ENCODE measurements around the gene TNFSF15.

TNFSF15 gene

DNA sequence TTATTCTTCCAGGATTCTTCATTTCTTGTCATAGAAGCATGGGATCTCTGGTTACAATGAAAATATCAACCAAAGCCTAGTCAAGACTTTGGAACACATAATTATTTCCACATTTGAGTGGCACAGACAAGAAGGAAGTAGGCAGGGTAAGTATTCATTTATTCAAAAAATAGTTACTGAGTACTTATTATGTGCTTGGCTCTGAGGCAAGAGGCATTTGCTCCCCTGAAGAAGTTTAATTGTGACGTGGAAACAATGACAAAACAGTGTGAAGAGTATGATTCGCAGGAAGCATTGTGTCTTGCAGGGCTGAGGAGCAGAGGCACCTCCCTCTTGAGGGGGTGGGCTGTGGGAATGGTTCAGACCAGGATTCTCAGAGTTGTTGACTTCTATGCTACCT lies 45.0 kb upstream of the TNFSF15 start:
- FAIRE-seq (no peak), DNase-seq (ENCODE audit: insufficient read length, low spot score) (no peak)
- TF ChIP-seq CTCF (IDR thresholded peaks at IDR 0.05; ENCODE audit: insufficient read depth, missing control alignments): no peak

GRCh38 chr9:114849450-114849849 lies 43.6 kb upstream of the TNFSF15 start:
- FAIRE-seq: no peak

DNA sequence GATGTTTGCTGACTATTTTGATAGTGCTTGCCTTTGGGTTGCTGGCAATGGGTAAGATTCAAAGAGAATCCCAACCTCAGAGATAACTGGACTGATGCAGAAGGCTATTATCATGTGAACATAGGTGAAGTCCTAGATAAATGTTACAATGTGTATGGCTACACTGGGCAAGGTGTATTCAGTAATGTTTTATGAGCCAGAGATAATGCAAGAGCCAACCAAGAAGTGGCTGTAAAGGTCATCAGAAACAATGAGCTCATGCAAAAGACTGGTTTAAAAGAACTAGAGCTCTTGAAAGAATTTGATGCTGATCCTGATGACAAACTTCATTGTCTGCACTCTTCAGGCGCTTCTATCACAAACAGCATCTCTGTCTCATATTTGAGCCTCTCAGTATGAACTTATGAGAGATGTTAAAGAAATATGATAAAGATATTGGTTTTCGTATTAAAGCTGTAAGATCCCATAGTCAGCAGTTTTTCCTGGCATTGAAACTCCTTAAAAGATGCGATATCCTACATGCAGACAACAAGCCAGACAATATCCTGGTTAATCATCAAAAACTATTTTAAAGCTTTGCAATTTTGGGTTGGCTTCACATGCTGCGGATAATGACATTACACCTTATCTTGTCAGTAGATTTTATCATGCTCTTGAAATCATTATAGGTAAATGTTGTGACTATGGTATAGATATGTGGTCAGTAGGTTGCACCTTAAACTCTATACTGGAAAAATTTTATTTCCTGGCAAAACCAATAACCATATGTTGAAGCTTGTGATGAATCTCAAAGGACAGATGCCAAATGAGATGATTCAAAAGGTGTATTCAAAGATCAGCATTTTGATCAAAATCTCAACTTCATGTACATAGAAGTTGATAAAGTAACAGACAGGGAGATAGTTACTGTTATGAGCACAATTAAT lies 41.9 kb upstream of the TNFSF15 start:
- DNase-seq (ENCODE audit: insufficient read length, low spot score) (no peak), FAIRE-seq (no peak)
- TF ChIP-seq CTCF (IDR thresholded peaks at IDR 0.05; ENCODE audit: insufficient read depth, missing control alignments): no peak

More at GRCh38 chr9:114849450-114849849, 43.6 kb upstream of the TNFSF15 start:
- TF ChIP-seq CTCF (IDR thresholded peaks at IDR 0.05; ENCODE audit: insufficient read depth, missing control alignments): no peak
- DNase-seq (ENCODE audit: insufficient read length, low spot score): no peak

DNA sequence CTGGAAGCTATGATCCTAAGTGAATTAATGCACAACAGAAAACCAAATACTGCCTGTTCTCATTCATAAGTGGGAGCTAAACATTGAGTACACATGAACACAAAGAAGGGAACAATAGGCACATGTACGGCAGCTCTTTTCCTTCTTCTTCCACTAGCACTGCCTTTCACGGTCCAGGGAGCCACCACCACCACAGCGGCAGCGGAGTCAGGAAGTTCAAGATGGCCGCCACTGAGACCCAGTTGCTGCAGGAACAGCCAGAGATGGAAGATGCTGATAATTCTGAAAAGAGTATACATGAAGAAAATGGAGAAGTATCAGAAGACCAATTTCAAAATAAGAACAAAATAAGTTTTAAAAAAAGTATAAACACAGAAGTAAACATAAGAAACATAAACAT lies 39.5 kb upstream of the TNFSF15 start:
- no peak for FAIRE-seq
- TF ChIP-seq CTCF (IDR thresholded peaks at IDR 0.05; ENCODE audit: insufficient read depth, missing control alignments): no peak
- no peak for DNase-seq (ENCODE audit: insufficient read length, low spot score)

DNA sequence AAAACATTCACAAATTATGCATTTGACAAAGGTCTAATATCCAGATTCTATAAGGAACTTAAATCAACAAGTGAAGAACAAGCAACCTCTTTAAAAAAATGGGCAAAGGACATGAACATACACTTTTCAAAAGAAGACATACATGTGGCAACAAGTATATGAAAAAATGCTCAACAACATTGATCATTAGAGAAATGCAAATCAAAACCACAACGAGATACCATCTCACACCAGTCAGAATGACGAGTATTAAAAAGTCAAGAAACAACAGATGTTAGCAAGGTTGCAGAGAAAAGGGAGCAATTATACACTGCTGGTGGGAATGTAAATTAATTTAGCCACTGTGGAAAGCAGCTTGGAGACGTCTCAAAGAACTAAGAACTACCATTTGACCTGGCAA lies 38.9 kb upstream of the TNFSF15 start:
- no peak for DNase-seq (ENCODE audit: insufficient read length, low spot score)
- TF ChIP-seq CTCF (IDR thresholded peaks at IDR 0.05; ENCODE audit: insufficient read depth, missing control alignments): no peak
- FAIRE-seq: no peak

DNA sequence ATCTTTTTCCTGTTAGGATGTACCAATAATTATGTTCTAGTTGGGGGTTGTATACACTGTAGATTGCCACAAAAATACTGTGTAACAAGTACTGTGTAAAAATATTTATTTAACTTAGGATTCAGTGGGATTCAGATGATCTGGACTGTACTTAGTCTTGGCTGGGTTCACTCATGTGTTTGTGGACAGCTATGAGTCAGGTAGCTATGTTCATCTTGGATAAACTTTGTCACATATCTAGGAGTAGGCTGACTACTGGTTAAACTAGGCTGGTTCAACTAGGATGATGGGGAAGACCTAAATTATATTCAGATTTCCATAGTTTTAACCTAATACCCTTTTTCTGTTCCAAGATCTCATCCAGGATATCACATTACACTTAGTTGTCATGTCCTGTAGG lies 32.1 kb upstream of the TNFSF15 start:
- DNase-seq (ENCODE audit: insufficient read length, low spot score) (no peak), FAIRE-seq (no peak)
- no peak for TF ChIP-seq CTCF (IDR thresholded peaks at IDR 0.05; ENCODE audit: insufficient read depth, missing control alignments)

DNA sequence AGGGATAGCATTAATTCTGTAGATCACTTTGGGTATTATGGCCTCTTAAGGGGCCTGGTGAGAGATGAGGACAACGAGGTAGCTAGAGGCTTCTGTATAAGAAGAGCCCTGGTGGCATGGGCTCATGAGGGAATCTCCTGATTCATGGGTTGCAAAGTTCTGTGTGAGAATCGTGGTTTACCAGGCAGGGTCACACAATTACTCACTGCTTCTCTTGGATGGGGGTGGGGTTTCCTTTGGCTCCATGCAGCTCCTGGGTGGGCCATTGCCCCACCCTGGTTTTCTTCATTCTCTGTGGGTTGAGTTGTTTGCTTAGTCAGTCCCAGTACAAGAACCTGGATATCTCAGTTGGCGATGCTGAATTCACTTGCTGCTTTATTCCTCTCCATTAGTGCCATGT lies 30.9 kb upstream of the TNFSF15 start:
- FAIRE-seq: no peak
- DNase-seq (ENCODE audit: insufficient read length, low spot score): no peak

More for the DNA sequence above, 30.9 kb upstream of the TNFSF15 start:
- TF ChIP-seq CTCF (IDR thresholded peaks at IDR 0.05; ENCODE audit: insufficient read depth, missing control alignments): no peak
